ENCODE results near the gene WFIKKN2.

The WFIKKN2 gene

DNA sequence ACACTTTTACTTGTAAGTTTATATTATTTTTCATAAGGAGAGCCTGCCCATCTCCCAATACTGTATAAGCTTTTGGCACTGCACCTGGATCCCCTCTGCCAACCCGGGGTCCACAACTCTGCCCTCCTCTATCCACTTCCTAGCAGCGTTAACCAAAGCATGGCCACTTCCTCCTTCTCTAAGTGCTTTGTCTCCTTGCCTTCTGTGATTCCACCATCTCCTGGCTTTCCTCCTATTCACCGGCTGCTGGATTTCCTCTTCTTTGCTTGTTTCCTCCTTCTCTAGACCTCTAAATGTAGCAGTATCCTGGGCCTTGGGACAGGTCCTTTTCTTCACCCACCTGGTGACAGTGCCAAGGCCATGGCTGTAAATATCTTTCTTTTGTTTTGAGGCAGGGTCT is 20.0 kb upstream of the WFIKKN2 start:
- no peaks in the 10 kb centered on the region for H3K9me3 ChIP-seq (ENCODE audit: low read length)
- no peaks in the 10 kb centered on the region for H3K27me3 ChIP-seq (ENCODE audit: control insufficient read depth in 1 of 2, insufficient read depth in 2 of 2, low read length in 2 of 2)
- H3K4me1 ChIP-seq (ENCODE audit: insufficient read depth, low read length), result peaks cover 5% of the 10 kb centered on the region
- H3K27ac ChIP-seq (ENCODE audit: low read depth, low read length), result no peak overlapping the region
- H3K36me3 ChIP-seq (ENCODE audit: insufficient read depth, low read length), result no peaks in the 10 kb centered on the region
- H3K9ac ChIP-seq (ENCODE audit: low read length), result no peak overlapping the region
- H3K4me3 ChIP-seq (ENCODE audit: low read depth in 1 of 2, low read length in 2 of 2), result no peak overlapping the region

DNA sequence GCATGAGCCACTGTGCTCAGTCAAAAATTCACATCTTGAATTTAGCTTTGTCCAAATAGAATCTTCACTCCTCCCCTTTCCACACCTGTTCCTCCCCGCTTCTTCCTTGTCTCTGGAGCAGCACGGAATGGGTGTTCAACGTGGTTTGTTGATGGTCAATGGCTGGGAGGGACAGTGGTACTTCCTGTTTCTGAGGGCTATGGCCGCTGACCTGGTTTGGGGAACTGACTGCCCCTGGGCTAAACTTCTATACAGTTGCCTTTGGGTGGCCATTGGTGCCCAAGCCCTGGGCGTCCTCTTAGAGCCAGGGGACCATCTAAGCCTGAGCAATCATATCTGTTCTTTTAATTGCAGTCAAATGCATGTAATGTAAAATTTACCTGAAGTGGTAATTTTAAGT is 19.1 kb upstream of the WFIKKN2 start:
- H3K27ac ChIP-seq (ENCODE audit: low read depth, low read length), result no peak overlapping the region
- no peaks in the 10 kb centered on the region for H3K36me3 ChIP-seq (ENCODE audit: insufficient read depth, low read length)
- H3K9ac ChIP-seq (ENCODE audit: low read length), result no peak overlapping the region
- no peak overlapping the region for H3K4me3 ChIP-seq (ENCODE audit: low read depth in 1 of 2, low read length in 2 of 2)
- no peaks in the 10 kb centered on the region for H3K9me3 ChIP-seq (ENCODE audit: low read length)
- peaks cover 5% of the 10 kb centered on the region for H3K4me1 ChIP-seq (ENCODE audit: insufficient read depth, low read length)
- no peaks in the 10 kb centered on the region for H3K27me3 ChIP-seq (ENCODE audit: control insufficient read depth in 1 of 2, insufficient read depth in 2 of 2, low read length in 2 of 2)

DNA sequence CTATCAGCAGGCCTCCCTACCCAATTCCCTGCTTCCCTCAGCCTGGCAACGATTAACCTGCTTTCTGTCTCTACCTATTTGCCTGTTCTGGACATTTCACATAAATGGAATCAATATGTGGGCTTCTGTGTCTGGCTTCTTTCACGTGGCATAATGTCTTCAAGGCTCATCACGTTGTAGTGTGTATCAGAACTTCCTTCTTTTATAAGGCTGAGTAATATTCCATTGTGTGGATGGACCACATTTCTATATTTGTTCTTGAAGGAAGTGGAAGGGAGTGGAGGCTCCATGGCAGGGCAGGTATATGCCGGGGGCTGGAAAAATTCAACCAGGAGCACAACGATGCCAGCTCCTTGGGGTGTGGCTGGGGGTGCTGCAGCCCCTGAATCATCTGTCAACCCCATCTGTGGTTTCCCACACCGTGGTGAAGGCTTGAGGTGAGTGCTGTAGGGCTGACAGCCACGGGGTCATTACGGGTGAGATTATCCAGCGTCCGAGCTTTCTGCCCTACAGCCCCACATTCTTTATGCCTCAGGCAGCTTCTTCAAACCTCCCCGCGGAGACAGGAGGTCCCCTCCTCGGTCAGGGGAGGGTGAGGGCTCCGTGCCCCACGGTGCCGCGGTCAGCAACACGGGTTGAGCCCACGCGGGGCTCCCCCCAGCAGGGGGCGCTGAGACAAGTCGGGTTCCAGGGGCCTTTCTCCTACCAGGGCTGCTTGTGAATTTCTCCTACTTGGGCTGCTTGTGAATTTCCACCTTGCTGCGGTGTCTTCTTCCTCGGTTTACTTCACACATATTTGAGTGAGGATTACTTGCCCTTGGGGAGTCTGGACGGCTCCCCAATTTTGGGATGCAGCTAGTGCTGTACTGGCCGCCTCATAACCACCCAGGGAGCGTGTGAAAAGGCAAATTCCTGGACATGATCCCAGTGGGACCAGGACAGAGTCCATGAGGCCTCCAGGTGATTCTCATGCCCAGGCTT is 18.3 kb upstream of the WFIKKN2 start:
- no peak overlapping the region for H3K9ac ChIP-seq (ENCODE audit: low read length)
- H3K27ac ChIP-seq (ENCODE audit: low read depth, low read length), result no peak overlapping the region
- H3K4me3 ChIP-seq (ENCODE audit: low read depth in 1 of 2, low read length in 2 of 2), result no peak overlapping the region
- no peaks in the 10 kb centered on the region for H3K36me3 ChIP-seq (ENCODE audit: insufficient read depth, low read length)
- H3K9me3 ChIP-seq (ENCODE audit: low read length), result no peaks in the 10 kb centered on the region
- H3K27me3 ChIP-seq (ENCODE audit: control insufficient read depth in 1 of 2, insufficient read depth in 2 of 2, low read length in 2 of 2), result no peaks in the 10 kb centered on the region
- peaks cover 5% of the 10 kb centered on the region for H3K4me1 ChIP-seq (ENCODE audit: insufficient read depth, low read length)

GRCh38 chr17:50817838-50818237 is 17.5 kb upstream of the WFIKKN2 start:
- H3K27me3 ChIP-seq (ENCODE audit: control insufficient read depth in 1 of 2, insufficient read depth in 2 of 2, low read length in 2 of 2), result no peaks in the 10 kb centered on the region
- H3K9ac ChIP-seq (ENCODE audit: low read length), result no peak overlapping the region
- no peaks in the 10 kb centered on the region for H3K36me3 ChIP-seq (ENCODE audit: insufficient read depth, low read length)
- H3K9me3 ChIP-seq (ENCODE audit: low read length), result no peaks in the 10 kb centered on the region
- peaks cover 5% of the 10 kb centered on the region for H3K4me1 ChIP-seq (ENCODE audit: insufficient read depth, low read length)
- H3K4me3 ChIP-seq (ENCODE audit: low read depth in 1 of 2, low read length in 2 of 2), result no peak overlapping the region
- no peak overlapping the region for H3K27ac ChIP-seq (ENCODE audit: low read depth, low read length)

DNA sequence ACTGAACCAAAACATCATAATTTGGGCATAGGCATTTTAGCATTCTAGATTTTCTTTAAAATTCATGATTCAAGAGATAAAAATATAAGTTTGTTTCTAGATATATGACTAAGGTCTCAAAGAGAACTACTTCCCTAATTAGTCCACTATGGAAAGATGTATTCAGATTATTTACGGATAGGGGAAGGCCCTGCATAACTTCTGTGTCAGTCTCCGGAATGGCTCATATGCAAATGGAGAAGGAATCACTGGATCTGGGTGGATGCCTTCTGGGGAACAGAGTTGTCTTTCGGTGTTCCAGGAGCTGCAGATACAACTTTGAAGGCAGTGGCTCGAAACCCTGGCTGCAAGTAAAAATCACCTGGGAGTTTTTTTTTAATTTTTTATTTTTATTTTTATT is 17.1 kb upstream of the WFIKKN2 start:
- Histone ChIP-seq H3K4me1 (ENCODE audit: insufficient read depth, low read length) (peaks cover 5% of the 10 kb centered on the region), H3K9ac (ENCODE audit: low read length) (no peak overlapping the region), H3K9me3 (ENCODE audit: low read length) (no peaks in the 10 kb centered on the region), H3K4me3 (ENCODE audit: low read depth in 1 of 2, low read length in 2 of 2) (no peak overlapping the region), H3K36me3 (ENCODE audit: insufficient read depth, low read length) (no peaks in the 10 kb centered on the region), H3K27me3 (ENCODE audit: control insufficient read depth in 1 of 2, insufficient read depth in 2 of 2, low read length in 2 of 2) (no peaks in the 10 kb centered on the region), H3K27ac (ENCODE audit: low read depth, low read length) (no peak overlapping the region)

- H3K27me3 ChIP-seq (ENCODE audit: control insufficient read depth in 1 of 2, insufficient read depth in 2 of 2, low read length in 2 of 2), result no peaks in the 10 kb centered on the region
- peaks cover 5% of the 10 kb centered on the region for H3K4me1 ChIP-seq (ENCODE audit: insufficient read depth, low read length)
- H3K4me3 ChIP-seq (ENCODE audit: low read depth in 1 of 2, low read length in 2 of 2), result no peak overlapping the region
- H3K27ac ChIP-seq (ENCODE audit: low read depth, low read length), result no peak overlapping the region
- no peak overlapping the region for H3K9ac ChIP-seq (ENCODE audit: low read length)
- no peaks in the 10 kb centered on the region for H3K36me3 ChIP-seq (ENCODE audit: insufficient read depth, low read length)
- H3K9me3 ChIP-seq (ENCODE audit: low read length), result no peaks in the 10 kb centered on the region
These were observed 16.3 kb upstream of the WFIKKN2 start for GRCh38 chr17:50818921-50819657.

- no peaks in the 10 kb centered on the region for H3K27me3 ChIP-seq (ENCODE audit: control insufficient read depth in 1 of 2, insufficient read depth in 2 of 2, low read length in 2 of 2)
- peaks cover 5% of the 10 kb centered on the region for H3K4me1 ChIP-seq (ENCODE audit: insufficient read depth, low read length)
- H3K27ac ChIP-seq (ENCODE audit: low read depth, low read length), result no peak overlapping the region
- H3K4me3 ChIP-seq (ENCODE audit: low read depth in 1 of 2, low read length in 2 of 2), result no peak overlapping the region
- no peak overlapping the region for H3K9ac ChIP-seq (ENCODE audit: low read length)
- no peaks in the 10 kb centered on the region for H3K9me3 ChIP-seq (ENCODE audit: low read length)
- H3K36me3 ChIP-seq (ENCODE audit: insufficient read depth, low read length), result no peaks in the 10 kb centered on the region
These were observed 14.7 kb upstream of the WFIKKN2 start for GRCh38 chr17:50820651-50821050.

DNA sequence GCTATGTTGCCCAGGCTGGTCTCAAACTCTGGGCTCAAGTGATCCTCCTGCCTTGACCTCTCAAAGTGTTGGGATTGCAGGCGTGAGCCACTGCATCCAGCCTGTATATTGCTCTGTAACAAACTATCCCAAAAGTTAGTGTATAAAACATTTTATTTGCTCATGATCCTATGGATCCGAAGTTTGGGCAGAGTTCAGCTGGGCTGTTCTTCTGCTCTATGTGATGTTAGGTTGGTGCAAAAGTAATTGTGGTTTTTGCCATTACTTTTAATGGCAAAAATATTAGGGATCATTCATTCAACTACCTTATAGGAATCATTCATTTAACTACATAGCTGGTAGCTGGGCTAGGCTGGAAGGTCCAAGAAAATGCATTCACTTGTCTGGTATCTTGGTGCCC is 12.8 kb upstream of the WFIKKN2 start:
- Histone ChIP-seq H3K27ac (ENCODE audit: low read depth, low read length) (no peak overlapping the region), H3K9ac (ENCODE audit: low read length) (no peak overlapping the region), H3K27me3 (ENCODE audit: control insufficient read depth in 1 of 2, insufficient read depth in 2 of 2, low read length in 2 of 2) (no peaks in the 10 kb centered on the region), H3K36me3 (ENCODE audit: insufficient read depth, low read length) (no peaks in the 10 kb centered on the region), H3K4me3 (ENCODE audit: low read depth in 1 of 2, low read length in 2 of 2) (no peak overlapping the region), H3K9me3 (ENCODE audit: low read length) (no peaks in the 10 kb centered on the region), H3K4me1 (ENCODE audit: insufficient read depth, low read length) (no peaks in the 10 kb centered on the region)

GRCh38 chr17:50824429-50824828 is 11.0 kb upstream of the WFIKKN2 start:
- no peaks in the 10 kb centered on the region for H3K9me3 ChIP-seq (ENCODE audit: low read length)
- H3K4me1 ChIP-seq (ENCODE audit: insufficient read depth, low read length), result no peaks in the 10 kb centered on the region
- no peak overlapping the region for H3K9ac ChIP-seq (ENCODE audit: low read length)
- H3K27ac ChIP-seq (ENCODE audit: low read depth, low read length), result no peak overlapping the region
- H3K36me3 ChIP-seq (ENCODE audit: insufficient read depth, low read length), result no peaks in the 10 kb centered on the region
- H3K4me3 ChIP-seq (ENCODE audit: low read depth in 1 of 2, low read length in 2 of 2), result no peak overlapping the region
- H3K27me3 ChIP-seq (ENCODE audit: control insufficient read depth in 1 of 2, insufficient read depth in 2 of 2, low read length in 2 of 2), result no peaks in the 10 kb centered on the region

GRCh38 chr17:50825188-50825587 is 10.2 kb upstream of the WFIKKN2 start:
- Histone ChIP-seq H3K9ac (ENCODE audit: low read length) (no peak overlapping the region), H3K27me3 (ENCODE audit: control insufficient read depth in 1 of 2, insufficient read depth in 2 of 2, low read length in 2 of 2) (no peaks in the 10 kb centered on the region), H3K9me3 (ENCODE audit: low read length) (no peaks in the 10 kb centered on the region), H3K36me3 (ENCODE audit: insufficient read depth, low read length) (no peaks in the 10 kb centered on the region), H3K27ac (ENCODE audit: low read depth, low read length) (no peak overlapping the region), H3K4me1 (ENCODE audit: insufficient read depth, low read length) (no peaks in the 10 kb centered on the region), H3K4me3 (ENCODE audit: low read depth in 1 of 2, low read length in 2 of 2) (no peak overlapping the region)

DNA sequence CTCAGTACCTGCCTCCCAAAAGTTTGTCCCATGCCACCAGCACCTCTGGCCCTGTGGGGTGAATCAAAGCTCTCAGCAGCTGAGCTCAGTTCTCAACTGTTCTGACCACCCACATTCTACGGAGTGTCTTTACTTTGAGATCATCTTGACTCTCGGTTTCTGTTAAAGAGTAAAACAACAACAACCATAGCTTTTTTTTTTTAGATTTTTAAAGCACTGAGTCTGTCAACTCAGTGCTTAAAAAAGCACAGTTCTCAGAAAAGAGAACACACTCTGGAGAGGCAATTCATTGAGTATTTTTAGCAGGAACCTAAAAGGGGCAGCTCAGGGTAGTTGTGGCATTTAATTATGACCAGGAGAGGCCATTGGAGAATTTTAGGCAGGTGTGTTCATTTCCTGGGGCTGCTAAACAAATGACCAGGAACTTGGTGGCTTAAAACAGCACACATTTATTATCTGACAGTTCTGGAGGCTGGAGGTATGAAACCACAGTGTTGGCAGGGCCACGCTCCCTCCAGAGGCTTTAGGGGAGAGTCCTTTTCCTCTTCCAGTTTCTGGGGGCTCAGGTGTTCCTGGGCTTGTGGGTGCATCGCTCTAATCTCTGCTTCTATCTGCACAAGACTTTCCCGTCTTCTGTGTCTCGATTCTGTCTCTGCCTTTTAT is 6.7 kb upstream of the WFIKKN2 start:
- no peaks in the 10 kb centered on the region for H3K4me1 ChIP-seq (ENCODE audit: insufficient read depth, low read length)
- no peak overlapping the region for H3K9ac ChIP-seq (ENCODE audit: low read length)
- no peak overlapping the region for H3K4me3 ChIP-seq (ENCODE audit: low read depth in 1 of 2, low read length in 2 of 2)
- H3K27me3 ChIP-seq (ENCODE audit: control insufficient read depth in 1 of 2, insufficient read depth in 2 of 2, low read length in 2 of 2), result no peaks in the 10 kb centered on the region
- no peak overlapping the region for H3K27ac ChIP-seq (ENCODE audit: low read depth, low read length)
- no peaks in the 10 kb centered on the region for H3K36me3 ChIP-seq (ENCODE audit: insufficient read depth, low read length)
- H3K9me3 ChIP-seq (ENCODE audit: low read length), result no peaks in the 10 kb centered on the region
